HCT116 (cell line): ENCODE data around the gene DIO3. TPM values are rescaled to one million over a fixed set of nuclear protein-coding genes. Genes with fewer than 3 reads are reported as not detected.

Experiments used
- ATAC-seq: fragments of 200-7000 bp; cut with Tn5 transposase; 2 replicates; pipeline ENCODE4 v1.9.1; 2020; ENCODE audit warnings: mild to moderate bottlenecking, moderate library complexity
- BruUV-seq: library from RNA; stranded (reverse); fragments of 400-500 nt; replicated peaks from 2 replicates; lab custom pipeline; 2021; lab: Mats Ljungman, UMichigan
- CTCF ChIA-PET: fragments of 300-600 bp; sonication (Branson Sonifier 250); formaldehyde crosslinking; loops from one replicate; lab custom pipeline; 2021; ENCODE audit warnings: antibody characterized with exemption; lab: Charles Lee
- POLR2A ChIA-PET: fragments of 300-600, 350-600 bp; sonication (Branson Sonifier 250); formaldehyde crosslinking; loops from one replicate; lab custom pipeline; 2021; ENCODE audit warnings: antibody characterized with exemption; lab: Charles Lee
- RAD21 ChIA-PET, 2 experiments: fragments of 300-600 bp; sonication (Branson Sonifier 250); formaldehyde crosslinking; loops; one replicate each; lab custom pipeline; 2023; ENCODE audit warnings: low total read pairs in 2 of 2; ENCODE audit not compliant: uncharacterized antibody in 2 of 2, unreplicated experiment in 2 of 2, low non-redundant PET in 1 of 2; lab: Charles Lee
- DNase-seq: peaks from one replicate; pipeline ENCODE4 v3.0.0-alpha.2; 2010; ENCODE audit warnings: low read depth, low spot score
- H2AFZ ChIP-seq: fragments of 200-600 bp; shearing (Covaris generic), sonication (generic); 2 replicates; pipeline ENCODE4 v1.6.1; 2017; ENCODE audit warnings: low read depth, mixed run types, mixed read lengths, antibody characterized with exemption, low read length; ENCODE audit not compliant: poor library complexity, severe bottlenecking
- H3K27ac ChIP-seq: 2 replicates; pipeline ENCODE4 v1.5.1; 2012; ENCODE audit warnings: low read depth, low read length
- H3K27me3 ChIP-seq: fragments of 200-600 bp; sonication (generic); 2 replicates; pipeline ENCODE4 v1.6.1; 2016; ENCODE audit warnings: mixed run types, low read length, mixed read lengths; ENCODE audit not compliant: insufficient read depth
- H3K36me3 ChIP-seq, 2 experiments: fragments of 200-500 bp in 1 of 2; fragments of 200-600 bp in 1 of 2; sonication (Bioruptor generic) in 1 of 2; sonication (generic) in 1 of 2; 2 replicates each; pipeline versions ENCODE4 v1.5.1 to v1.6.1; 2014 to 2016; ENCODE audit warnings: low read length in 2 of 2, inconsistent platforms in 1 of 2, mixed read lengths in 1 of 2, mixed run types in 1 of 2; ENCODE audit not compliant: insufficient read depth in 2 of 2, control insufficient read depth in 1 of 2
- H3K4me1 ChIP-seq, 2 experiments: fragments of 200-600 bp in 1 of 2; sonication (generic) in 1 of 2; 2 replicates each; pipeline versions ENCODE4 v1.5.1 to v1.6.1; 2012 to 2017; ENCODE audit warnings: low read length in 2 of 2, inconsistent platforms in 1 of 2, mild to moderate bottlenecking in 1 of 2, mixed read lengths in 1 of 2, mixed run types in 1 of 2, moderate library complexity in 1 of 2; ENCODE audit not compliant: insufficient read depth in 2 of 2, control insufficient read depth in 1 of 2
- H3K4me2 ChIP-seq: fragments of 200-600 bp; sonication (generic); 2 replicates; pipeline ENCODE4 v1.6.1; 2017; ENCODE audit warnings: mixed run types, low read length, mixed read lengths
- H3K4me3 ChIP-seq, 2 experiments: fragments of 200-600 bp in 1 of 2; sonication (generic) in 1 of 2; replicated peaks in 1 of 2; 2 replicates each; pipeline ENCODE4 v1.5.1; 2011 to 2016; ENCODE audit warnings: low read length in 2 of 2, control low read depth in 1 of 2, low read depth in 1 of 2, mild to moderate bottlenecking in 1 of 2, mixed read lengths in 1 of 2, mixed run types in 1 of 2
- H3K79me2 ChIP-seq: fragments of 200-600 bp; sonication (generic); 2 replicates; pipeline ENCODE4 v1.6.1; 2017; ENCODE audit warnings: mild to moderate bottlenecking, mixed run types, low read length, moderate library complexity, mixed read lengths; ENCODE audit not compliant: insufficient read depth
- H3K9ac ChIP-seq: fragments of 200-600 bp; sonication (generic); 2 replicates; pipeline ENCODE4 v1.6.1; 2016; ENCODE audit warnings: low read length, mixed read lengths
- H3K9me2 ChIP-seq: fragments of 200-600 bp; sonication (generic), shearing (Covaris generic); 2 replicates; pipeline ENCODE4 v1.6.1; 2017; ENCODE audit warnings: mixed run types, mild to moderate bottlenecking, moderate library complexity; ENCODE audit not compliant: insufficient read depth
- H3K9me3 ChIP-seq, 2 experiments: fragments of 200-500 bp in 1 of 2; fragments of 200-600 bp in 1 of 2; sonication (Bioruptor generic) in 1 of 2; sonication (generic) in 1 of 2; 2 replicates each; pipeline ENCODE4 v1.6.1; 2014 to 2017; ENCODE audit warnings: low read length in 2 of 2, mixed read lengths in 2 of 2, inconsistent platforms in 1 of 2, low read depth in 1 of 2, mild to moderate bottlenecking in 1 of 2, mixed run types in 1 of 2, moderate library complexity in 1 of 2; ENCODE audit not compliant: control insufficient read depth in 1 of 2, insufficient read depth in 1 of 2
- H4K20me1 ChIP-seq: fragments of 200-600 bp; sonication (generic), shearing (Covaris generic); 2 replicates; pipeline ENCODE4 v1.6.1; 2017; ENCODE audit warnings: mixed run types, mild to moderate bottlenecking, moderate library complexity; ENCODE audit not compliant: insufficient read depth
- CBX3 ChIP-seq: IDR thresholded peaks from 2 replicates; pipeline ENCODE4 v1.6.1; 2012; ENCODE audit warnings: low read depth
- EZH2 ChIP-seq: fragments of 200-600 bp; sonication (generic); IDR thresholded peaks from 2 replicates; pipeline ENCODE4 v1.6.1; 2017; ENCODE audit warnings: antibody characterized with exemption, mixed run types
- EZH2phosphoT487 ChIP-seq: fragments of 200-600 bp; IDR thresholded peaks from 2 replicates; pipeline ENCODE4 v1.6.1; 2018; ENCODE audit warnings: antibody characterized with exemption, borderline replicate concordance
- FOSL1 ChIP-seq: IDR thresholded peaks from 2 replicates; pipeline ENCODE4 v1.6.1; 2012; ENCODE audit warnings: low read depth
- POLR2A ChIP-seq: IDR thresholded peaks from 2 replicates; pipeline ENCODE4 v1.7.0; 2011; ENCODE audit warnings: borderline replicate concordance; ENCODE audit not compliant: insufficient read depth, insufficient read length; ENCODE audit errors: extremely low read depth
- REST ChIP-seq: IDR thresholded peaks from 2 replicates; pipeline ENCODE4 v1.6.1; 2012; ENCODE audit warnings: low read depth
- SRF ChIP-seq: IDR thresholded peaks from 2 replicates; pipeline ENCODE4 v1.6.1; 2012; ENCODE audit warnings: low read depth
- TCF7L2 ChIP-seq: IDR thresholded peaks from 2 replicates; pipeline ENCODE4 v1.7.0; 2011; ENCODE audit warnings: borderline replicate concordance, inconsistent platforms; ENCODE audit not compliant: insufficient read depth, insufficient read length; ENCODE audit errors: extremely low read depth
- YY1 ChIP-seq: IDR thresholded peaks from 2 replicates; pipeline ENCODE4 v1.6.1; 2011; ENCODE audit warnings: low read length, low read depth, moderate library complexity, mild to moderate bottlenecking; ENCODE audit not compliant: insufficient replicate concordance; ENCODE audit errors: extremely low read depth
- ZNF274 ChIP-seq: fragments of 200-500 bp; sonication (Bioruptor generic); IDR thresholded peaks from 2 replicates; pipeline ENCODE4 v1.6.1; 2014; ENCODE audit warnings: mild to moderate bottlenecking, low read depth, low read length, inconsistent platforms
- intact Hi-C: fragments of 100-400 bp; cut with micrococcal nuclease; formaldehyde crosslinking; loops from 2 replicates; pipeline ENCODE4 v1.10.0; 2022
- total RNA-seq: library from RNA; stranded (reverse); gene quantifications from one replicate; pipeline ENCODE4 v1.2.1, GENCODE V29; 2021; ENCODE audit not compliant: unreplicated experiment
- TF ChIP-seq, protein P1 (sequence below): IDR thresholded peaks from 2 replicates; pipeline ENCODE4 v1.6.1; 2012
- TF ChIP-seq, protein P2 (sequence below): IDR thresholded peaks from 2 replicates; pipeline ENCODE4 v1.6.1; 2012

DIO3 gene
- total RNA-seq, 1 experiment from 2014 or later = 0.34 TPM

- H2AFZ ChIP-seq = no peak overlapping the region
- RAD21 ChIA-PET = no interaction called here
- intact Hi-C loops = no loop called here
- H3K4me3 ChIP-seq = no peak overlapping the region
- no peaks in the 10 kb centered on the region for H3K79me2 ChIP-seq
- TF ChIP-seq CBX3 = no peak
- TF ChIP-seq SRF = no peak
- no peak for TF ChIP-seq EZH2
- TF ChIP-seq EZH2phosphoT487 = no peak
- no peak for TF ChIP-seq TCF7L2
- TF ChIP-seq FOSL1 = no peak
- TF ChIP-seq, protein P1, sequence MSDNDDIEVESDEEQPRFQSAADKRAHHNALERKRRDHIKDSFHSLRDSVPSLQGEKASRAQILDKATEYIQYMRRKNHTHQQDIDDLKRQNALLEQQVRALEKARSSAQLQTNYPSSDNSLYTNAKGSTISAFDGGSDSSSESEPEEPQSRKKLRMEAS = no peak
- no peak for TF ChIP-seq ZNF274
- no peak for TF ChIP-seq REST
- no peak for TF ChIP-seq POLR2A
- TF ChIP-seq YY1 = no peak
- TF ChIP-seq, protein P2, sequence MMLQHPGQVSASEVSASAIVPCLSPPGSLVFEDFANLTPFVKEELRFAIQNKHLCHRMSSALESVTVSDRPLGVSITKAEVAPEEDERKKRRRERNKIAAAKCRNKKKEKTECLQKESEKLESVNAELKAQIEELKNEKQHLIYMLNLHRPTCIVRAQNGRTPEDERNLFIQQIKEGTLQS = no peak
- TF ChIP-seq, all 23 proteins: peak for 0
- H3K27ac ChIP-seq = no peak overlapping the region
- H3K36me3 ChIP-seq = no peaks in the 10 kb centered on the region
- no peak for ATAC-seq
- POLR2A ChIA-PET = no interaction called here
- H3K9ac ChIP-seq = no peak overlapping the region
- no peak for DNase-seq
- no TSS peak for BruUV-seq
- peaks cover 13 to 14% of the 10 kb centered on the region in 2 experiments for H3K4me1 ChIP-seq
- CTCF ChIA-PET = no interaction called here
- H3K9me3 ChIP-seq = no peaks in the 10 kb centered on the region
- no peaks in the 10 kb centered on the region for H3K9me2 ChIP-seq
- no peaks in the 10 kb centered on the region for H4K20me1 ChIP-seq
- H3K4me2 ChIP-seq = no peak overlapping the region
- no peaks in the 10 kb centered on the region for H3K27me3 ChIP-seq
Observed at GRCh38 chr14:101553931-101554330, 7.4 kb upstream of the DIO3 start.
